ENCODE results near the gene KRT39. TPM values are rescaled to one million over a fixed set of nuclear protein-coding genes. Genes with fewer than 3 reads are reported as not detected.
A peak's percentile ranks its signal among the peaks of the same experiment; 100 is the strongest.

KRT39 gene
- polyA plus RNA-seq, 1 donor (not counting 4 experiments of a cell fraction or from before 2014, with no cell fraction given), result not detected

DNA sequence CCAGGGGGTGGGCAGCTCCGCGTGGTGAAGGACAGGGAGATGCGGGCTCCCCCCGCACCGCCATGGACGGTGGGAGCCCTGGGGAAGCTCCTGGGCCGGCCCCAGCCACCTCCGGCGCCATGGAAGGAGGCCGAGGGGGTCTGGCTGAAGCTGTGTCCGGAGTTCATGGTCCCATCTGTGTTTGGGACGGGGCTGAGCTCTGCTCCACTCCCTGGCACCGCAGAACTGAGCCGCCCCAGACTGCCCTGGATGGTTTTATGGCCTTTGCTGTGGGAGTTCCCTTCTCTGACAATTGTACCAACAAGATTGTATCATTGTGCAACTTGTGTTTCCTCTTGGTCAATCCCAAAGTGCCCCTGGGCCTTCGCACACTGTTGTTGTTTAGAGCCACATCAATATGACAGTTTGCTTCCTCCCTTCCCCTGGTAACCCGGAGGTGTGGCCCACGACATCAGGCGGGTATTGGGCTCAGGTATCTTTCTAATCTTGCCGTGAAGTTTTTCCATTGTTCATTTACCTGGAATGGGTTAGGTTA lies 30.2 kb downstream of the KRT39 start:
- Histone ChIP-seq H3K9me1 (ENCODE audit: control insufficient read depth, extremely low read depth, insufficient read depth, low read length) (no peaks in the 10 kb centered on the region), H3K27ac (ENCODE audit: control insufficient read depth, insufficient read depth, low read length) (no peak overlapping the region), H3K27me3 (ENCODE audit: control insufficient read depth, extremely low read depth, insufficient read depth, low read length) (no peaks in the 10 kb centered on the region), H3K4me2 (ENCODE audit: control insufficient read depth, extremely low read depth, insufficient read depth, low read depth, low read length) (no peak overlapping the region), H3K4me3 (ENCODE audit: control insufficient read depth in 2 of 3, extremely low read depth in 1 of 3, insufficient read depth in 2 of 3, low read depth in 1 of 3, low read length in 3 of 3) (no peak overlapping the region), H2AFZ (ENCODE audit: control insufficient read depth, low read length) (no peak overlapping the region), H3K4me1 (ENCODE audit: control insufficient read depth, extremely low read depth, insufficient read depth, low read length) (peaks cover 17% of the 10 kb centered on the region), H3K9me3 (ENCODE audit: control insufficient read depth, low read depth, low read length) (no peaks in the 10 kb centered on the region), H4K20me1 (ENCODE audit: control insufficient read depth, extremely low read depth, insufficient read depth, low read length) (no peaks in the 10 kb centered on the region), H3K79me2 (ENCODE audit: control insufficient read depth, insufficient read depth, low read length) (no peaks in the 10 kb centered on the region), H3K9ac (ENCODE audit: control insufficient read depth, extremely low read depth, insufficient read depth, low read length) (no peak overlapping the region), H3K36me3 (ENCODE audit: control insufficient read depth in 2 of 2, extremely low read depth in 1 of 2, insufficient read depth in 2 of 2, low read length in 2 of 2) (no peaks in the 10 kb centered on the region)
- TF ChIP-seq, protein P1, sequence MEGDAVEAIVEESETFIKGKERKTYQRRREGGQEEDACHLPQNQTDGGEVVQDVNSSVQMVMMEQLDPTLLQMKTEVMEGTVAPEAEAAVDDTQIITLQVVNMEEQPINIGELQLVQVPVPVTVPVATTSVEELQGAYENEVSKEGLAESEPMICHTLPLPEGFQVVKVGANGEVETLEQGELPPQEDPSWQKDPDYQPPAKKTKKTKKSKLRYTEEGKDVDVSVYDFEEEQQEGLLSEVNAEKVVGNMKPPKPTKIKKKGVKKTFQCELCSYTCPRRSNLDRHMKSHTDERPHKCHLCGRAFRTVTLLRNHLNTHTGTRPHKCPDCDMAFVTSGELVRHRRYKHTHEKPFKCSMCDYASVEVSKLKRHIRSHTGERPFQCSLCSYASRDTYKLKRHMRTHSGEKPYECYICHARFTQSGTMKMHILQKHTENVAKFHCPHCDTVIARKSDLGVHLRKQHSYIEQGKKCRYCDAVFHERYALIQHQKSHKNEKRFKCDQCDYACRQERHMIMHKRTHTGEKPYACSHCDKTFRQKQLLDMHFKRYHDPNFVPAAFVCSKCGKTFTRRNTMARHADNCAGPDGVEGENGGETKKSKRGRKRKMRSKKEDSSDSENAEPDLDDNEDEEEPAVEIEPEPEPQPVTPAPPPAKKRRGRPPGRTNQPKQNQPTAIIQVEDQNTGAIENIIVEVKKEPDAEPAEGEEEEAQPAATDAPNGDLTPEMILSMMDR (optimal IDR thresholded peaks at IDR 0.05 in 1 of 3, IDR thresholded peaks at IDR 0.05 in 1 of 3, conservative IDR thresholded peaks at IDR 0.05 in 1 of 3; ENCODE audit: extremely low read depth in 1 of 3, insufficient read depth in 2 of 3, low read length in 3 of 3), result no peak
- no peak for TF ChIP-seq EZH2 (IDR thresholded peaks at IDR 0.05; ENCODE audit: low read length)
- dilution Hi-C loops (cut with MboI; ENCODE audit: extremely low pct_ligation_motif_present, low sequenced_read_pairs), result no loop called here
- DNase-seq (ENCODE audit: low read depth, low spot score) (no peak), FAIRE-seq (peak; percentile 9)

DNA sequence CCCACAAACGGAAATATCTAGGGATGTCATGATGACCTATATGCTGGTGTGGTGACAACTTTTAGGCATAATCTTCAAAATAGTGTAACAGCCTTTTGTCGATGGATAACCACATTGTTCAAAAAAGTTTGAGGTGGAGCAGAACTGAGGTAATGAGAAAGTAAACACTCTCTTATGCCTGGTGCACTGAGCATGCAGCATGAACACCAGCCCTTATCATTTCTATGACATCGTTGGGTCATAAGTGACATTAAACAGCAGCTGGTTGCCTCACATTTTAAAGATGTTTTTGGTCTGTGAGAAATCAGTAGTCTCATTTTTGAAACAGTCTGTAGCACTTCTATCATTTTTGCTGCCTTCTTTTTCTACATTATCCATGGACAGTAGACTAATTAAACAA lies 31.1 kb downstream of the KRT39 start:
- no peaks in the 10 kb centered on the region for H3K9me3 ChIP-seq (ENCODE audit: control insufficient read depth, low read depth, low read length)
- no peaks in the 10 kb centered on the region for H3K9me1 ChIP-seq (ENCODE audit: control insufficient read depth, extremely low read depth, insufficient read depth, low read length)
- TF ChIP-seq, protein P1 (optimal IDR thresholded peaks at IDR 0.05 in 1 of 3, IDR thresholded peaks at IDR 0.05 in 1 of 3, conservative IDR thresholded peaks at IDR 0.05 in 1 of 3; ENCODE audit: extremely low read depth in 1 of 3, insufficient read depth in 2 of 3, low read length in 3 of 3), result no peak
- no peak for TF ChIP-seq EZH2 (IDR thresholded peaks at IDR 0.05; ENCODE audit: low read length)
- no peak overlapping the region for H3K9ac ChIP-seq (ENCODE audit: control insufficient read depth, extremely low read depth, insufficient read depth, low read length)
- no peak overlapping the region for H3K27ac ChIP-seq (ENCODE audit: control insufficient read depth, insufficient read depth, low read length)
- no peak overlapping the region for H3K4me2 ChIP-seq (ENCODE audit: control insufficient read depth, extremely low read depth, insufficient read depth, low read depth, low read length)
- H4K20me1 ChIP-seq (ENCODE audit: control insufficient read depth, extremely low read depth, insufficient read depth, low read length), result no peaks in the 10 kb centered on the region
- dilution Hi-C loops (cut with MboI; ENCODE audit: extremely low pct_ligation_motif_present, low sequenced_read_pairs), result no loop called here
- DNase-seq (ENCODE audit: low read depth, low spot score) (no peak), FAIRE-seq (no peak)
- H3K36me3 ChIP-seq (ENCODE audit: control insufficient read depth in 2 of 2, extremely low read depth in 1 of 2, insufficient read depth in 2 of 2, low read length in 2 of 2), result no peaks in the 10 kb centered on the region
- peaks cover 21% of the 10 kb centered on the region for H3K4me1 ChIP-seq (ENCODE audit: control insufficient read depth, extremely low read depth, insufficient read depth, low read length)
- H2AFZ ChIP-seq (ENCODE audit: control insufficient read depth, low read length), result no peak overlapping the region
- no peaks in the 10 kb centered on the region for H3K27me3 ChIP-seq (ENCODE audit: control insufficient read depth, extremely low read depth, insufficient read depth, low read length)
- H3K79me2 ChIP-seq (ENCODE audit: control insufficient read depth, insufficient read depth, low read length), result no peaks in the 10 kb centered on the region
- no peak overlapping the region for H3K4me3 ChIP-seq (ENCODE audit: control insufficient read depth in 2 of 3, extremely low read depth in 1 of 3, insufficient read depth in 2 of 3, low read depth in 1 of 3, low read length in 3 of 3)
